Panc1 (cell line): ENCODE measurements around the gene FIBCD1.

ENCODE experiments used
- SIN3A ChIP-seq: IDR thresholded peaks from 2 replicates; pipeline ENCODE4 v1.6.1; 2012; ENCODE audit warnings: low read depth, mild to moderate bottlenecking, low read length, moderate library complexity, borderline replicate concordance; ENCODE audit not compliant: insufficient read depth
- TCF7L2 ChIP-seq: IDR thresholded peaks from 2 replicates; pipeline ENCODE4 v1.6.1; 2011; ENCODE audit warnings: mild to moderate bottlenecking, low read depth, low read length, inconsistent platforms
- TF ChIP-seq, protein P1 (sequence below), 2 experiments: IDR thresholded peaks; 2 replicates each; pipeline ENCODE4 v1.6.1; 2011 to 2012; ENCODE audit warnings: low read depth in 2 of 2, control low read depth in 1 of 2, low read length in 1 of 2, mild to moderate bottlenecking in 1 of 2, moderate library complexity in 1 of 2; ENCODE audit not compliant: insufficient read depth in 1 of 2
- TF ChIP-seq, protein P2 (sequence below): fragments of 450-650 bp; IDR thresholded peaks from 2 replicates; pipeline ENCODE4 v1.5.1; 2017; ENCODE audit warnings: mild to moderate bottlenecking

DNA sequence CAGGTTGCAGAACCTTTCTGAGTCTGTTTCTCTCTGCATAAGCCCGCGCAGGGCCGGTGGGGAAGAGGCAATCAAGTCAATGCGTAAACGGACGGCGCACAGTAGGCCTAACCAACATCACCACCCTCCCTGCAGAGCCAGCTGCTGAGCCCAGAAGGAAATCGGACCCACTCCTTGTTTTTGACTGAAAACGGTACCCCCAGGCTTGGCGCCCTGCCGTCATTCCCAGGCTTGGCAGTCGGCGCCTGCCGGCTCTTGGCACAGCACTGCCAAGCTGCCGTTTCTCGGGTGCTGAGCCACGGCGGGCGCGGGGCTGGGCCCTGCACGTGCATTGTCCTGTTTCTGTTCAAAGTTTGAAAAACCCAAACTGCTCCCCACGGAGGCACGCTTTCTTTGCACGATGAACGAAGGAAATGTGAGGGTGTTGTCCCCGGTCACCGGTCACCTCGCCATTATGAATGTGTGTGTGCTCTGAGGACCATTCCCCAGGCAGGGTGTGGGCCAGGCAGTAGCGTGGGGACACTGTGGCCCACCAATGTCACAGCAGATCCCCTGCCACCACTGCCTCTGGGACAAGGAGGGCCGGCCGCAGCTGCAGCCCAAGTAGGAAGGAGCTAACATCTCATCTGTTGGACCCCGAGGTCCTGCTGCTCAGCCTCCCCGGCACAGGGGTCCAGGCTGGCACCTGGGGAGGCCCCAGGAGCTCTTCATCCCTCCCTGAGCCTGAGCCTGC lies 20.1 kb downstream of the FIBCD1 start:
- TF ChIP-seq, protein P1, sequence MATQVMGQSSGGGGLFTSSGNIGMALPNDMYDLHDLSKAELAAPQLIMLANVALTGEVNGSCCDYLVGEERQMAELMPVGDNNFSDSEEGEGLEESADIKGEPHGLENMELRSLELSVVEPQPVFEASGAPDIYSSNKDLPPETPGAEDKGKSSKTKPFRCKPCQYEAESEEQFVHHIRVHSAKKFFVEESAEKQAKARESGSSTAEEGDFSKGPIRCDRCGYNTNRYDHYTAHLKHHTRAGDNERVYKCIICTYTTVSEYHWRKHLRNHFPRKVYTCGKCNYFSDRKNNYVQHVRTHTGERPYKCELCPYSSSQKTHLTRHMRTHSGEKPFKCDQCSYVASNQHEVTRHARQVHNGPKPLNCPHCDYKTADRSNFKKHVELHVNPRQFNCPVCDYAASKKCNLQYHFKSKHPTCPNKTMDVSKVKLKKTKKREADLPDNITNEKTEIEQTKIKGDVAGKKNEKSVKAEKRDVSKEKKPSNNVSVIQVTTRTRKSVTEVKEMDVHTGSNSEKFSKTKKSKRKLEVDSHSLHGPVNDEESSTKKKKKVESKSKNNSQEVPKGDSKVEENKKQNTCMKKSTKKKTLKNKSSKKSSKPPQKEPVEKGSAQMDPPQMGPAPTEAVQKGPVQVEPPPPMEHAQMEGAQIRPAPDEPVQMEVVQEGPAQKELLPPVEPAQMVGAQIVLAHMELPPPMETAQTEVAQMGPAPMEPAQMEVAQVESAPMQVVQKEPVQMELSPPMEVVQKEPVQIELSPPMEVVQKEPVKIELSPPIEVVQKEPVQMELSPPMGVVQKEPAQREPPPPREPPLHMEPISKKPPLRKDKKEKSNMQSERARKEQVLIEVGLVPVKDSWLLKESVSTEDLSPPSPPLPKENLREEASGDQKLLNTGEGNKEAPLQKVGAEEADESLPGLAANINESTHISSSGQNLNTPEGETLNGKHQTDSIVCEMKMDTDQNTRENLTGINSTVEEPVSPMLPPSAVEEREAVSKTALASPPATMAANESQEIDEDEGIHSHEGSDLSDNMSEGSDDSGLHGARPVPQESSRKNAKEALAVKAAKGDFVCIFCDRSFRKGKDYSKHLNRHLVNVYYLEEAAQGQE (IDR thresholded peaks at IDR 0.05; ENCODE audit: insufficient read depth in 1 of 2, low read depth in 2 of 2, low read length in 1 of 2), result no peak
- no peak for TF ChIP-seq TCF7L2
- TF ChIP-seq, protein P2, sequence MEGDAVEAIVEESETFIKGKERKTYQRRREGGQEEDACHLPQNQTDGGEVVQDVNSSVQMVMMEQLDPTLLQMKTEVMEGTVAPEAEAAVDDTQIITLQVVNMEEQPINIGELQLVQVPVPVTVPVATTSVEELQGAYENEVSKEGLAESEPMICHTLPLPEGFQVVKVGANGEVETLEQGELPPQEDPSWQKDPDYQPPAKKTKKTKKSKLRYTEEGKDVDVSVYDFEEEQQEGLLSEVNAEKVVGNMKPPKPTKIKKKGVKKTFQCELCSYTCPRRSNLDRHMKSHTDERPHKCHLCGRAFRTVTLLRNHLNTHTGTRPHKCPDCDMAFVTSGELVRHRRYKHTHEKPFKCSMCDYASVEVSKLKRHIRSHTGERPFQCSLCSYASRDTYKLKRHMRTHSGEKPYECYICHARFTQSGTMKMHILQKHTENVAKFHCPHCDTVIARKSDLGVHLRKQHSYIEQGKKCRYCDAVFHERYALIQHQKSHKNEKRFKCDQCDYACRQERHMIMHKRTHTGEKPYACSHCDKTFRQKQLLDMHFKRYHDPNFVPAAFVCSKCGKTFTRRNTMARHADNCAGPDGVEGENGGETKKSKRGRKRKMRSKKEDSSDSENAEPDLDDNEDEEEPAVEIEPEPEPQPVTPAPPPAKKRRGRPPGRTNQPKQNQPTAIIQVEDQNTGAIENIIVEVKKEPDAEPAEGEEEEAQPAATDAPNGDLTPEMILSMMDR, result no peak
- TF ChIP-seq SIN3A, result no peak
